H1 (cell line): ENCODE data around the gene TECR.

Experiments
- BRCA1 ChIP-seq: IDR thresholded peaks from 2 replicates; pipeline ENCODE4 v1.6.1; 2012; ENCODE audit warnings: low read depth, low read length, improper control_type of control experiment
- CBX5 ChIP-seq: fragments of 300-800, 300-1000 bp; sonication (generic); IDR thresholded peaks from 2 replicates; pipeline ENCODE4 v1.7.1; 2016; ENCODE audit warnings: antibody characterized with exemption, low read length, low read depth
- EP300 ChIP-seq, 2 experiments: IDR thresholded peaks; 1 replicate in 1 of 2; 2 replicates in 1 of 2; pipeline ENCODE4 v1.6.1; 2011 to 2012; ENCODE audit warnings: low read depth in 2 of 2, low read length in 2 of 2, mild to moderate bottlenecking in 2 of 2, borderline replicate concordance in 1 of 2, inconsistent platforms in 1 of 2, moderate library complexity in 1 of 2
- EZH2 ChIP-seq: fragments of 200-600 bp; sonication (generic); IDR thresholded peaks from 2 replicates; pipeline ENCODE4 v1.7.1; 2012; ENCODE audit warnings: low read depth, mild to moderate bottlenecking, moderate library complexity, low read length, inconsistent platforms; ENCODE audit not compliant: severe bottlenecking
- POLR2A ChIP-seq, 2 experiments: IDR thresholded peaks; 1 replicate in 1 of 2; 2 replicates in 1 of 2; pipeline ENCODE4 v1.6.1; 2011; ENCODE audit warnings: low read depth in 2 of 2, low read length in 2 of 2, mild to moderate bottlenecking in 2 of 2; ENCODE audit errors: control extremely low read depth in 1 of 2
- POLR2AphosphoS5 ChIP-seq: IDR thresholded peaks from 2 replicates; pipeline ENCODE4 v1.6.1; 2011; ENCODE audit warnings: low read depth, low read length
- SIRT6 ChIP-seq: IDR thresholded peaks from one replicate; pipeline ENCODE4 v1.7.1; 2012; ENCODE audit warnings: low read length, inconsistent platforms
- SP1 ChIP-seq: IDR thresholded peaks from 2 replicates; pipeline ENCODE4 v1.6.1; 2011; ENCODE audit warnings: low read depth, low read length
- YY1 ChIP-seq: IDR thresholded peaks from 2 replicates; pipeline ENCODE4 v1.6.1; 2011; ENCODE audit warnings: low read depth, mild to moderate bottlenecking, low read length
- TF ChIP-seq, protein P1 (sequence below), 3 experiments: IDR thresholded peaks; 1 replicate in 2 of 3; 2 replicates in 1 of 3; pipeline versions ENCODE4 v1.5.1 to v1.6.1; 2011; ENCODE audit warnings: low read length in 3 of 3, mild to moderate bottlenecking in 3 of 3, inconsistent platforms in 2 of 3, low read depth in 1 of 3, moderate library complexity in 1 of 3; ENCODE audit not compliant: insufficient read depth in 1 of 3; ENCODE audit errors: control extremely low read depth in 1 of 3

DNA sequence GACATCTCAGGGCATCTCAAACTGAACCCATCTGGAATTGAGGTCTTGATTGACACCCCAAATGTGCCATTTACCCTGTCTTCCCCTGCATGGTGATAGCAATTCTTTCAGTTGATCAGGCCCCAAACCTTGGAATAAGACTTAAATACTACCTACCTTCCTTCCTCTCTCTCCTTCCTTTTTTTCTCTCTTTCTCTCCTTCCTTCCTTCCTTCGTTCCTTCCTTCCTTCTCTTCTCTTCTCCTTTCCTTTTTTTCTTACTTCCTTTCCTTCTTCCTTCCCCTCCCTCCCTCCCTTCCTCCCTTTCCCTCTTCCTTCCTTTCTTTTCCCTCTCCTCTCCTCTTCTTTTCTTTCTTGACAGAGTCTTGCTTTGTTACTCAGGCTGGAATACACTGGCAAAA lies 26.1 kb upstream of the TECR start:
- TF ChIP-seq YY1, result no peak
- TF ChIP-seq SP1, result no peak
- TF ChIP-seq, protein P1, sequence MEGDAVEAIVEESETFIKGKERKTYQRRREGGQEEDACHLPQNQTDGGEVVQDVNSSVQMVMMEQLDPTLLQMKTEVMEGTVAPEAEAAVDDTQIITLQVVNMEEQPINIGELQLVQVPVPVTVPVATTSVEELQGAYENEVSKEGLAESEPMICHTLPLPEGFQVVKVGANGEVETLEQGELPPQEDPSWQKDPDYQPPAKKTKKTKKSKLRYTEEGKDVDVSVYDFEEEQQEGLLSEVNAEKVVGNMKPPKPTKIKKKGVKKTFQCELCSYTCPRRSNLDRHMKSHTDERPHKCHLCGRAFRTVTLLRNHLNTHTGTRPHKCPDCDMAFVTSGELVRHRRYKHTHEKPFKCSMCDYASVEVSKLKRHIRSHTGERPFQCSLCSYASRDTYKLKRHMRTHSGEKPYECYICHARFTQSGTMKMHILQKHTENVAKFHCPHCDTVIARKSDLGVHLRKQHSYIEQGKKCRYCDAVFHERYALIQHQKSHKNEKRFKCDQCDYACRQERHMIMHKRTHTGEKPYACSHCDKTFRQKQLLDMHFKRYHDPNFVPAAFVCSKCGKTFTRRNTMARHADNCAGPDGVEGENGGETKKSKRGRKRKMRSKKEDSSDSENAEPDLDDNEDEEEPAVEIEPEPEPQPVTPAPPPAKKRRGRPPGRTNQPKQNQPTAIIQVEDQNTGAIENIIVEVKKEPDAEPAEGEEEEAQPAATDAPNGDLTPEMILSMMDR (IDR thresholded peaks at IDR 0.05; ENCODE audit: control extremely low read depth in 1 of 3, insufficient read depth in 1 of 3, low read depth in 1 of 3, low read length in 3 of 3), result no peak
- TF ChIP-seq POLR2A (IDR thresholded peaks at IDR 0.05; ENCODE audit: control extremely low read depth in 1 of 2, low read depth in 2 of 2, low read length in 2 of 2), result no peak
- no peak for TF ChIP-seq BRCA1
- TF ChIP-seq SIRT6, result no peak
- TF ChIP-seq EZH2, result no peak
- no peak for TF ChIP-seq EP300 (IDR thresholded peaks at IDR 0.05; ENCODE audit: borderline replicate concordance in 1 of 2, low read depth in 2 of 2, low read length in 2 of 2)
- no peak for TF ChIP-seq CBX5
- TF ChIP-seq POLR2AphosphoS5, result no peak
